Neural progenitor cell (in vitro differentiated cells): Measurements from ENCODE around the gene CC2D2A. TPM values are rescaled to one million over a fixed set of nuclear protein-coding genes. Genes with fewer than 3 reads are reported as not detected.
"Not testable (repeated sequence)": the region's sequence is repeated elsewhere in the genome, so short reads cannot be mapped to it uniquely, and the experiment has no call there.

Experiments used
- DNase-seq: peaks from one replicate; pipeline ENCODE4 v3.0.0-alpha.2; 2016; ENCODE audit warnings: low spot score
- H2AFZ ChIP-seq: fragments of 200-600 bp; sonication (generic); replicated peaks from 2 replicates; pipeline ENCODE4 v1.6.1; 2016; ENCODE audit warnings: antibody characterized with exemption
- H3F3A ChIP-seq: fragments of 200-600 bp; sonication (generic); 2 replicates; pipeline ENCODE4 v1.6.1; 2016; ENCODE audit warnings: antibody characterized with exemption, low read depth
- H3K27ac ChIP-seq: fragments of 200-600 bp; sonication (generic); 2 replicates; pipeline ENCODE4 v1.5.1; 2016; ENCODE audit warnings: mild to moderate bottlenecking
- H3K27me3 ChIP-seq: fragments of 200-600 bp; sonication (generic); 2 replicates; pipeline ENCODE4 v1.6.1; 2016; ENCODE audit warnings: mild to moderate bottlenecking, moderate library complexity
- H3K36me3 ChIP-seq: fragments of 200-600 bp; sonication (generic); 2 replicates; pipeline ENCODE4 v1.5.1; 2016
- H3K4me1 ChIP-seq: fragments of 200-600 bp; sonication (generic); 2 replicates; pipeline ENCODE4 v1.6.1; 2016; ENCODE audit warnings: mixed run types
- H3K4me2 ChIP-seq: fragments of 200-600 bp; sonication (generic); 2 replicates; pipeline ENCODE4 v1.6.1; 2016
- H3K4me3 ChIP-seq: fragments of 200-600 bp; sonication (generic); 2 replicates; pipeline ENCODE4 v1.5.1; 2016
- H3K79me2 ChIP-seq: fragments of 200-600 bp; sonication (generic); 2 replicates; pipeline ENCODE4 v1.6.1; 2016; ENCODE audit warnings: low read depth
- H3K9ac ChIP-seq: fragments of 200-600 bp; sonication (generic); 2 replicates; pipeline ENCODE4 v1.6.1; 2016
- H3K9me3 ChIP-seq: fragments of 200-600 bp; sonication (generic); 2 replicates; pipeline ENCODE4 v1.5.1; 2016; ENCODE audit warnings: low read depth
- H4K20me1 ChIP-seq: fragments of 200-600 bp; sonication (generic); 2 replicates; pipeline ENCODE4 v1.6.1; 2016; ENCODE audit warnings: low read depth
- H3K27ac Mint-ChIP-seq: 3 replicates; pipeline ENCODE4 v1.8.0; 2021; ENCODE audit warnings: mixed read lengths
- H3K27me3 Mint-ChIP-seq: 2 replicates; pipeline ENCODE4 v1.8.0; 2022; ENCODE audit warnings: low read depth, mild to moderate bottlenecking, inconsistent platforms, moderate library complexity, mixed read lengths; ENCODE audit not compliant: insufficient read depth
- H3K36me3 Mint-ChIP-seq: 3 replicates; pipeline ENCODE4 v1.8.0; 2021; ENCODE audit warnings: mixed read lengths
- H3K4me1 Mint-ChIP-seq: 3 replicates; pipeline ENCODE4 v1.8.0; 2021; ENCODE audit warnings: mixed read lengths
- H3K4me3 Mint-ChIP-seq: 3 replicates; pipeline ENCODE4 v1.8.0; 2021; ENCODE audit warnings: mild to moderate bottlenecking, moderate library complexity, mixed read lengths
- H3K9me3 Mint-ChIP-seq: 3 replicates; pipeline ENCODE4 v1.8.0; 2020; ENCODE audit warnings: mixed read lengths
- EZH2 ChIP-seq: fragments of 200-600 bp; sonication (generic); IDR thresholded peaks from 2 replicates; pipeline ENCODE4 v1.6.1; 2017; ENCODE audit warnings: antibody characterized with exemption, mild to moderate bottlenecking, moderate library complexity
- EZH2phosphoT487 ChIP-seq: fragments of 200-600 bp; sonication (generic); IDR thresholded peaks from 2 replicates; pipeline ENCODE4 v1.6.1; 2017; ENCODE audit warnings: antibody characterized with exemption
- total RNA-seq: library from RNA; depleted of rRNA; stranded (reverse); fragments of >200 nt; gene quantifications from 2 replicates; pipeline ENCODE4 v1.2.3, GENCODE V29; 2015; ENCODE audit warnings: low replicate concordance
- TF ChIP-seq, protein P1 (sequence below): fragments of 200-600 bp; sonication (generic); IDR thresholded peaks from 2 replicates; pipeline ENCODE4 v1.5.1; 2017; ENCODE audit warnings: antibody characterized with exemption, mild to moderate bottlenecking

CC2D2A gene
- total RNA-seq, 1 donor from 2014 or later: 40.0 TPM

DNA sequence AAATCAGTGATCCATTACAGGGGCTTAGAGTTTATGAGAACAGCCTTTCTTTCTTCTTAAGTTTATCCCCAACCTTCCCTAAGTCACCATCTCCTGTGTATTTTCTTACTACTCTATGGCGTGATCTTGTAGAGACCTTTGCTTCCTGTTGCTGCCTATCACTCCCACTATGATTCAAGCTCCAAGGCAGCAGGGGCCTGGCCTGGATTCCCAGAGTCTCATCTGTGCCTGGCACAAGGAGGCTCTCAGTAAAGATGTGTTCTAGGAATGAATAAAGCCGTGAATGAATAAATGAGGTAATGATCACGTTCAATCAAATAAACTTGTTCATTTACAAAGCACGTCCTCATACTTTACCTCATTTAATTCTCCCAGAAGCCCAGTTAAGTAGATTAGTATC lies 45.4 kb downstream of the CC2D2A start:
- Histone ChIP-seq H3K4me2 (no peak overlapping the region), H3K36me3 (no peaks in the 10 kb centered on the region), H2AFZ (no peak overlapping the region), H3K9ac (no peak overlapping the region), H3K4me3 (no peak overlapping the region), H3K27ac (no peak overlapping the region), H3K27me3 (no peaks in the 10 kb centered on the region), H3F3A (no peaks in the 10 kb centered on the region), H3K4me1 (no peaks in the 10 kb centered on the region), H3K9me3 (no peaks in the 10 kb centered on the region), H3K79me2 (no peaks in the 10 kb centered on the region), H4K20me1 (no peaks in the 10 kb centered on the region)
- no peak for DNase-seq
- Mint-ChIP-seq H3K4me1 (no peaks in the 10 kb centered on the region), H3K4me3 (no peak overlapping the region), H3K36me3 (peaks cover 43% of the 10 kb centered on the region), H3K9me3 (peaks cover 8% of the 10 kb centered on the region), H3K27ac (peak overlapping the region; percentile 18), H3K27me3 (peaks cover 2% of the 10 kb centered on the region)
- no peak for TF ChIP-seq EZH2
- TF ChIP-seq, protein P1, sequence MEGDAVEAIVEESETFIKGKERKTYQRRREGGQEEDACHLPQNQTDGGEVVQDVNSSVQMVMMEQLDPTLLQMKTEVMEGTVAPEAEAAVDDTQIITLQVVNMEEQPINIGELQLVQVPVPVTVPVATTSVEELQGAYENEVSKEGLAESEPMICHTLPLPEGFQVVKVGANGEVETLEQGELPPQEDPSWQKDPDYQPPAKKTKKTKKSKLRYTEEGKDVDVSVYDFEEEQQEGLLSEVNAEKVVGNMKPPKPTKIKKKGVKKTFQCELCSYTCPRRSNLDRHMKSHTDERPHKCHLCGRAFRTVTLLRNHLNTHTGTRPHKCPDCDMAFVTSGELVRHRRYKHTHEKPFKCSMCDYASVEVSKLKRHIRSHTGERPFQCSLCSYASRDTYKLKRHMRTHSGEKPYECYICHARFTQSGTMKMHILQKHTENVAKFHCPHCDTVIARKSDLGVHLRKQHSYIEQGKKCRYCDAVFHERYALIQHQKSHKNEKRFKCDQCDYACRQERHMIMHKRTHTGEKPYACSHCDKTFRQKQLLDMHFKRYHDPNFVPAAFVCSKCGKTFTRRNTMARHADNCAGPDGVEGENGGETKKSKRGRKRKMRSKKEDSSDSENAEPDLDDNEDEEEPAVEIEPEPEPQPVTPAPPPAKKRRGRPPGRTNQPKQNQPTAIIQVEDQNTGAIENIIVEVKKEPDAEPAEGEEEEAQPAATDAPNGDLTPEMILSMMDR: no peak
- no peak for TF ChIP-seq EZH2phosphoT487

- Mint-ChIP-seq H3K27me3 (peaks cover 2% of the 10 kb centered on the region), H3K4me1 (no peaks in the 10 kb centered on the region), H3K4me3 (no peak overlapping the region), H3K36me3 (peaks cover 37% of the 10 kb centered on the region), H3K27ac (no peak overlapping the region), H3K9me3 (peaks cover 8% of the 10 kb centered on the region)
- Histone ChIP-seq H3K4me2 (no peak overlapping the region), H2AFZ (no peak overlapping the region), H3K4me1 (no peaks in the 10 kb centered on the region), H3K79me2 (no peaks in the 10 kb centered on the region), H3K36me3 (no peaks in the 10 kb centered on the region), H3K27ac (no peak overlapping the region), H3K9ac (no peak overlapping the region), H4K20me1 (no peaks in the 10 kb centered on the region), H3K27me3 (no peaks in the 10 kb centered on the region), H3F3A (no peaks in the 10 kb centered on the region), H3K4me3 (no peak overlapping the region), H3K9me3 (no peaks in the 10 kb centered on the region)
- no peak for DNase-seq
- TF ChIP-seq, protein P1: no peak
- TF ChIP-seq EZH2phosphoT487 (no peak), EZH2 (no peak)
Measured at GRCh38 chr4:15516494-15516893, 46.8 kb downstream of the CC2D2A start.

GRCh38 chr4:15517681-15518080 lies 48.0 kb downstream of the CC2D2A start:
- not testable (repeated sequence) for H3K9ac ChIP-seq, H3K27me3 Mint-ChIP-seq, H3K4me2 ChIP-seq, H2AFZ ChIP-seq, H4K20me1 ChIP-seq, H3K4me1 ChIP-seq, H3K27ac Mint-ChIP-seq, H3K4me3 ChIP-seq, H3K9me3 ChIP-seq, H3F3A ChIP-seq, H3K27ac ChIP-seq, DNase-seq, H3K79me2 ChIP-seq, H3K4me1 Mint-ChIP-seq, H3K36me3 ChIP-seq, H3K27me3 ChIP-seq, H3K9me3 Mint-ChIP-seq, H3K4me3 Mint-ChIP-seq
- H3K36me3 Mint-ChIP-seq: peaks cover 30% of the 10 kb centered on the region

- H3K4me3 ChIP-seq: no peak overlapping the region
- no peak overlapping the region for H3K9ac ChIP-seq
- no peaks in the 10 kb centered on the region for H3K79me2 ChIP-seq
- DNase-seq: no peak
- H3K9me3 ChIP-seq: no peaks in the 10 kb centered on the region
- no peaks in the 10 kb centered on the region for H3K4me1 ChIP-seq
- no peaks in the 10 kb centered on the region for H3K27me3 ChIP-seq
- H3K27ac ChIP-seq: no peak overlapping the region
- no peaks in the 10 kb centered on the region for H4K20me1 ChIP-seq
- no peak overlapping the region for H3K27ac Mint-ChIP-seq
- no peaks in the 10 kb centered on the region for H3F3A ChIP-seq
- TF ChIP-seq EZH2phosphoT487: no peak
- no peak for TF ChIP-seq EZH2
- no peak overlapping the region for H3K4me2 ChIP-seq
- H3K27me3 Mint-ChIP-seq: peaks cover under 1% of the 10 kb centered on the region
- H3K9me3 Mint-ChIP-seq: peaks cover 8% of the 10 kb centered on the region
- no peaks in the 10 kb centered on the region for H3K4me1 Mint-ChIP-seq
- H3K36me3 Mint-ChIP-seq: peaks cover 27% of the 10 kb centered on the region
- no peak overlapping the region for H2AFZ ChIP-seq
- no peak overlapping the region for H3K4me3 Mint-ChIP-seq
- H3K36me3 ChIP-seq: no peaks in the 10 kb centered on the region
Measured at GRCh38 chr4:15521442-15522039, 51.9 kb downstream of the CC2D2A start.
